K562 (cell line): ENCODE data around the gene PHF11. TPM values are rescaled to one million over a fixed set of nuclear protein-coding genes. Genes with fewer than 3 reads are reported as not detected.

ENCODE experiments used
- ATAC-seq: fragments of 200-7000 bp; cut with Tn5 transposase; 3 replicates; pipeline ENCODE4 v1.9.1; 2020; ENCODE audit warnings: moderate library complexity
- BruUV-seq: library from RNA; stranded (reverse); fragments of 400-500 nt; replicated peaks from 2 replicates; lab custom pipeline; 2021; lab: Mats Ljungman, UMichigan
- CTCF ChIA-PET: fragments of 300-600 bp; formaldehyde crosslinking; extraction: SDS; loops from one replicate; lab custom pipeline; 2021; ENCODE audit warnings: low intra/inter-chr PET ratio; lab: Yijun Ruan, JAX
- POLR2A ChIA-PET: fragments of 300-600, 350-650 bp; sonication (Branson Sonifier 250); formaldehyde crosslinking; extraction: SDS; loops from one replicate; lab custom pipeline; 2021; ENCODE audit warnings: antibody characterized with exemption, inconsistent platforms; lab: Yijun Ruan, JAX
- DNase-seq, 4 experiments: peaks; one replicate each; pipeline versions ENCODE4 v3.0.0 to v3.0.0-alpha.2; 2011 to 2018; ENCODE audit warnings: low spot score in 3 of 4, mixed read lengths in 3 of 4; ENCODE audit errors: extremely low read depth in 1 of 4
- FAIRE-seq: peaks from 2 replicates; lab custom pipeline; 2011; peaks lifted over from hg19 to GRCh38; lab: Jason Lieb, UNC
- H2AFZ ChIP-seq: 2 replicates; pipeline ENCODE4 v1.6.0; 2011; ENCODE audit warnings: low read depth, low read length, control low read depth, inconsistent platforms
- H3K27ac ChIP-seq: fragments of 200-600 bp; 3 replicates; pipeline ENCODE4 v1.8.0; 2011; ENCODE audit warnings: low read depth, mild to moderate bottlenecking, control low read depth, inconsistent platforms, low read length, moderate library complexity, mixed read lengths; ENCODE audit errors: extremely low read depth
- H3K27me3 ChIP-seq, 2 experiments: fragments of 300-600 bp in 1 of 2; 2 replicates in 1 of 2; 3 replicates in 1 of 2; pipeline versions ENCODE4 v1.6.0 to v1.8.0; 2011; ENCODE audit warnings: inconsistent platforms in 2 of 2, low read length in 2 of 2, mild to moderate bottlenecking in 1 of 2, mixed read lengths in 1 of 2, moderate library complexity in 1 of 2; ENCODE audit not compliant: control insufficient read depth in 2 of 2, insufficient read depth in 2 of 2
- H3K36me3 ChIP-seq: fragments of 300-600 bp; 3 replicates; pipeline ENCODE4 v1.8.0; 2011; ENCODE audit warnings: mild to moderate bottlenecking, low read length, inconsistent platforms; ENCODE audit not compliant: control insufficient read depth, insufficient read depth
- H3K4me1 ChIP-seq, 2 experiments: fragments of 200-600 bp in 1 of 2; replicated peaks in 1 of 2; 2 replicates in 1 of 2; 3 replicates in 1 of 2; pipeline versions ENCODE4 v1.5.1 to v1.8.0; 2011; ENCODE audit warnings: inconsistent platforms in 2 of 2, low read length in 2 of 2, mild to moderate bottlenecking in 1 of 2, mixed read lengths in 1 of 2, moderate library complexity in 1 of 2; ENCODE audit not compliant: control insufficient read depth in 2 of 2, insufficient read depth in 2 of 2
- H3K4me2 ChIP-seq: 2 replicates; pipeline ENCODE4 v1.6.1; 2011; ENCODE audit warnings: low read length, control low read depth, inconsistent platforms, mixed read lengths; ENCODE audit not compliant: insufficient read depth
- H3K4me3 ChIP-seq: fragments of 200-600 bp; sonication (generic), shearing (Covaris generic); 2 replicates; pipeline ENCODE4 v1.5.1; 2016; ENCODE audit warnings: control low read depth, inconsistent platforms
- H3K79me2 ChIP-seq: fragments of 200-600 bp; 3 replicates; pipeline ENCODE4 v1.8.0; 2011; ENCODE audit warnings: low read length, inconsistent platforms; ENCODE audit not compliant: control insufficient read depth, insufficient read depth
- H3K9ac ChIP-seq, 2 experiments: 2 replicates each; pipeline versions ENCODE4 v1.6.0 to v1.6.1; 2011; ENCODE audit warnings: low read depth in 2 of 2, low read length in 2 of 2, control low read depth in 1 of 2, inconsistent platforms in 1 of 2, mild to moderate bottlenecking in 1 of 2, mixed read lengths in 1 of 2; ENCODE audit not compliant: insufficient read depth in 1 of 2
- H3K9me1 ChIP-seq: one replicate; pipeline ENCODE4 v1.6.0; 2011; ENCODE audit warnings: inconsistent platforms, mild to moderate bottlenecking, low read length, moderate library complexity; ENCODE audit not compliant: control insufficient read depth, insufficient read depth
- H3K9me3 ChIP-seq: replicated peaks from 2 replicates; pipeline ENCODE4 v1.5.1; 2011; ENCODE audit warnings: low read depth, low read length, inconsistent platforms; ENCODE audit not compliant: control insufficient read depth, insufficient read depth
- H4K20me1 ChIP-seq: replicated peaks from 2 replicates; pipeline ENCODE4 v1.6.1; 2011; ENCODE audit warnings: low read length, inconsistent platforms, mixed read lengths; ENCODE audit not compliant: control insufficient read depth, insufficient read depth
- ATF7 ChIP-seq: fragments of 450-650 bp; IDR thresholded peaks from 2 replicates; pipeline ENCODE4 v1.7.1; 2014; ENCODE audit warnings: mild to moderate bottlenecking, moderate library complexity
- EP400 ChIP-seq: fragments of 450-650 bp; IDR thresholded peaks from 2 replicates; pipeline ENCODE4 v1.6.1; 2017; ENCODE audit warnings: antibody characterized with exemption, mild to moderate bottlenecking, moderate library complexity
- MECOM ChIP-seq: fragments of 250-450 bp; sonication (Bioruptor Pico); IDR thresholded peaks from 2 replicates; pipeline ENCODE4 v1.8.0; 2022; ENCODE audit warnings: inconsistent platforms
- MTF1 ChIP-seq: fragments of 250-450 bp; sonication (Bioruptor Pico); IDR thresholded peaks from 2 replicates; pipeline ENCODE4 v1.9.0; 2021; ENCODE audit warnings: moderate library complexity, mild to moderate bottlenecking, inconsistent platforms, borderline replicate concordance
- NFIX ChIP-seq: fragments of 250-450 bp; sonication (Bioruptor Pico); IDR thresholded peaks from 2 replicates; pipeline ENCODE4 v1.4.0; 2020; ENCODE audit warnings: low read depth, mild to moderate bottlenecking, moderate library complexity
- TFAM ChIP-seq: fragments of 250-450 bp; sonication (Bioruptor Pico); conservative IDR thresholded peaks from 2 replicates; pipeline ENCODE4 v1.5.0; 2021; ENCODE audit warnings: mild to moderate bottlenecking, moderate library complexity
- TSC22D4 ChIP-seq: fragments of 450-650 bp; IDR thresholded peaks from 2 replicates; pipeline ENCODE4 v1.6.1; 2016; ENCODE audit warnings: missing genetic modification characterization, missing biosample characterization, control low read depth
- ZNF324 ChIP-seq: fragments of 250-450 bp; sonication (Bioruptor Pico); IDR thresholded peaks from 2 replicates; pipeline ENCODE4 v1.4.0; 2020; ENCODE audit warnings: mild to moderate bottlenecking
- ZNF384 ChIP-seq: IDR thresholded peaks from 2 replicates; pipeline ENCODE4 v1.6.1; 2012; ENCODE audit warnings: low read depth, low read length, improper control_type of control experiment
- WGBS: fragments of 100-300 bp; shearing (Covaris generic); methylation state at CpG from one replicate; pipeline ENCODE4 v1.1.6; 2016; ENCODE audit warnings: low coverage, mixed read lengths; ENCODE audit not compliant: insufficient coverage; ENCODE audit errors: missing lambda C conversion rate; 5-methylcytosine and 5-hydroxymethylcytosine counted together
- in situ Hi-C: fragments of 300-500 bp; cut with MboI; formaldehyde crosslinking; loops from 4 replicates; pipeline ENCODE4 v1.15.0; 2018; ENCODE audit warnings: inconsistent platforms, mixed read lengths
- intact Hi-C: fragments of 100-400 bp; cut with micrococcal nuclease; formaldehyde crosslinking; loops from 2 replicates; pipeline ENCODE4 v1.14.2; 2022
- polyA plus RNA-seq, 8 experiments: library from polyadenylated mRNA; depleted of rRNA in 4 of 8; stranded (reverse) in 5 of 8; unstranded in 3 of 8; fragments of >200 nt; fragmentation: Nextera tagmentation in 2 of 8; fragmentation: Illumina TruSeq in 1 of 8; extraction: Ambion mirVana in 2 of 8; extraction: Trizol in 1 of 8; gene quantifications; 2 replicates each; pipeline versions ENCODE4 v1.2.1 to v1.2.3, GENCODE V29; 2011 to 2014; ENCODE audit warnings: inconsistent platforms in 1 of 8, missing spikeins in 1 of 8
- total RNA-seq, 7 experiments: library from RNA; depleted of rRNA in 6 of 7; stranded (reverse); fragments of >200 nt in 6 of 7; fragmentation: Illumina TruSeq in 2 of 7; extraction: Trizol in 2 of 7; gene quantifications; 2 replicates each; pipeline versions ENCODE4 v1.2.1 to v1.2.3, GENCODE V29; 2011 to 2021; ENCODE audit warnings: low replicate concordance in 1 of 7
- TF ChIP-seq, protein P1 (sequence below): sonication (generic); formaldehyde crosslinking; IDR thresholded peaks from 2 replicates; pipeline ENCODE4 v1.8.1; 2023; ENCODE audit warnings: missing genetic modification reagents, mild to moderate bottlenecking, borderline replicate concordance
- TF ChIP-seq, protein P2 (sequence below): sonication (generic); formaldehyde crosslinking; IDR thresholded peaks from 2 replicates; pipeline ENCODE4 v1.8.1; 2023; ENCODE audit warnings: mild to moderate bottlenecking, missing genetic modification reagents
- TF ChIP-seq, protein P3 (sequence below): fragments of 450-650 bp; IDR thresholded peaks from one replicate; pipeline ENCODE4 v1.6.1; 2018; ENCODE audit warnings: mild to moderate bottlenecking, moderate library complexity; ENCODE audit not compliant: partially characterized antibody
- TF ChIP-seq, protein P4 (sequence below): fragments of 450-650 bp; formaldehyde crosslinking; IDR thresholded peaks from 2 replicates; pipeline ENCODE4 v1.4.0; 2020; ENCODE audit warnings: mild to moderate bottlenecking, moderate library complexity

Gene PHF11
- total and polyA plus RNA-seq, 9 of the 15 experiments (the other 6 are each of a cell fraction or from before 2014, with no cell fraction given) = 1.9 to 7.0 (median 5.3) TPM

DNA sequence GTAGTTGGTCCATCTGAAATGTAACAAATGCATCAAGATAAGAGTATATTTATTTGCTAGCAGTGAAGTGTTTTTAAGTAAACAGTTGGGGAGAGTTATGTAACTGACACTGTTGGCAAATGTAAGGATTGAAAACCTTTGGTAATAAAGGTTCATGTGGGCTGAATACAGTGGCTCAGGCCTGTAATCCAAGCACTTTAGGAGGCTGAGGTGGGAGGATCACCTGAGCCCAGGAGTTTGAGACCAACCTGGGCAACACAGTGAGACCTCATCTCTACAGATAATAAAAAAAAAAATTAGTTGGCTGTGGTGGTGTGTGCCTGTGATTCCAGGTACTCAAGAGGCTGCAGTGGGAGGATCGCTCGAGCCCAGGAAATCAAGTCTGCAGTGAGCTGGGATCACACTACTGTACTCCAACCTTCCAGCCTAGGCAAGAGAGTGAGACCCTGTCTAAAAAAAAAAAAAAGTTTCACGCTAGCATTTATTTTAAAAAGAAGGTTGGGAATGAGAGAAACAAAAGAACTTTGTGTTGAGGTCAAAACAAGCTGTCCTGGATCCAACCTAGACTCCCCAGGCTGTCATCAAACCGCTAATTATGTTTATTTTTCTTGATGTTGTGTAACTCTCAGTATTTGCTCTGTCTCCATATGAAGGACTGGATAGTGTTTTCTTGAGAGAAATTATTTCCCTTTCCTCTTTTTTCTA, 31.0 kb upstream of the PHF11 start:
- 81% methylated on average over 3 of the region's 4 CpGs for WGBS
- CTCF ChIA-PET = interaction anchor here (0.6 kb wide), 1 partner anchor 960 kb away, joined by 4 read pairs; no protein-coding TSS in a partner anchor
- intact Hi-C loops = no loop called here

More for the DNA sequence above, 31.0 kb upstream of the PHF11 start:
- TF ChIP-seq ZNF324 (CRISPR knock-in tag) (no peak), EP400 (no peak), TSC22D4 (tag) (no peak), ZNF384 (no peak), ATF7 (no peak), TFAM (no peak), NFIX (CRISPR knock-in tag) (no peak), MECOM (CRISPR knock-in tag) (no peak), MTF1 (CRISPR knock-in tag) (no peak)
- TF ChIP-seq, protein P1, sequence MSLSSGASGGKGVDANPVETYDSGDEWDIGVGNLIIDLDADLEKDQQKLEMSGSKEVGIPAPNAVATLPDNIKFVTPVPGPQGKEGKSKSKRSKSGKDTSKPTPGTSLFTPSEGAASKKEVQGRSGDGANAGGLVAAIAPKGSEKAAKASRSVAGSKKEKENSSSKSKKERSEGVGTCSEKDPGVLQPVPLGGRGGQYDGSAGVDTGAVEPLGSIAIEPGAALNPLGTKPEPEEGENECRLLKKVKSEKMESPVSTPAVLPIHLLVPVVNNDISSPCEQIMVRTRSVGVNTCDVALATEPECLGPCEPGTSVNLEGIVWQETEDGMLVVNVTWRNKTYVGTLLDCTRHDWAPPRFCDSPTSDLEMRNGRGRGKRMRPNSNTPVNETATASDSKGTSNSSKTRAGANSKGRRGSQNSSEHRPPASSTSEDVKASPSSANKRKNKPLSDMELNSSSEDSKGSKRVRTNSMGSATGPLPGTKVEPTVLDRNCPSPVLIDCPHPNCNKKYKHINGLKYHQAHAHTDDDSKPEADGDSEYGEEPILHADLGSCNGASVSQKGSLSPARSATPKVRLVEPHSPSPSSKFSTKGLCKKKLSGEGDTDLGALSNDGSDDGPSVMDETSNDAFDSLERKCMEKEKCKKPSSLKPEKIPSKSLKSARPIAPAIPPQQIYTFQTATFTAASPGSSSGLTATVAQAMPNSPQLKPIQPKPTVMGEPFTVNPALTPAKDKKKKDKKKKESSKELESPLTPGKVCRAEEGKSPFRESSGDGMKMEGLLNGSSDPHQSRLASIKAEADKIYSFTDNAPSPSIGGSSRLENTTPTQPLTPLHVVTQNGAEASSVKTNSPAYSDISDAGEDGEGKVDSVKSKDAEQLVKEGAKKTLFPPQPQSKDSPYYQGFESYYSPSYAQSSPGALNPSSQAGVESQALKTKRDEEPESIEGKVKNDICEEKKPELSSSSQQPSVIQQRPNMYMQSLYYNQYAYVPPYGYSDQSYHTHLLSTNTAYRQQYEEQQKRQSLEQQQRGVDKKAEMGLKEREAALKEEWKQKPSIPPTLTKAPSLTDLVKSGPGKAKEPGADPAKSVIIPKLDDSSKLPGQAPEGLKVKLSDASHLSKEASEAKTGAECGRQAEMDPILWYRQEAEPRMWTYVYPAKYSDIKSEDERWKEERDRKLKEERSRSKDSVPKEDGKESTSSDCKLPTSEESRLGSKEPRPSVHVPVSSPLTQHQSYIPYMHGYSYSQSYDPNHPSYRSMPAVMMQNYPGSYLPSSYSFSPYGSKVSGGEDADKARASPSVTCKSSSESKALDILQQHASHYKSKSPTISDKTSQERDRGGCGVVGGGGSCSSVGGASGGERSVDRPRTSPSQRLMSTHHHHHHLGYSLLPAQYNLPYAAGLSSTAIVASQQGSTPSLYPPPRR (CRISPR knock-in tag) = no peak
- TF ChIP-seq, protein P2, sequence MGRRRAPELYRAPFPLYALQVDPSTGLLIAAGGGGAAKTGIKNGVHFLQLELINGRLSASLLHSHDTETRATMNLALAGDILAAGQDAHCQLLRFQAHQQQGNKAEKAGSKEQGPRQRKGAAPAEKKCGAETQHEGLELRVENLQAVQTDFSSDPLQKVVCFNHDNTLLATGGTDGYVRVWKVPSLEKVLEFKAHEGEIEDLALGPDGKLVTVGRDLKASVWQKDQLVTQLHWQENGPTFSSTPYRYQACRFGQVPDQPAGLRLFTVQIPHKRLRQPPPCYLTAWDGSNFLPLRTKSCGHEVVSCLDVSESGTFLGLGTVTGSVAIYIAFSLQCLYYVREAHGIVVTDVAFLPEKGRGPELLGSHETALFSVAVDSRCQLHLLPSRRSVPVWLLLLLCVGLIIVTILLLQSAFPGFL (CRISPR knock-in tag) = no peak
- TF ChIP-seq, protein P3, sequence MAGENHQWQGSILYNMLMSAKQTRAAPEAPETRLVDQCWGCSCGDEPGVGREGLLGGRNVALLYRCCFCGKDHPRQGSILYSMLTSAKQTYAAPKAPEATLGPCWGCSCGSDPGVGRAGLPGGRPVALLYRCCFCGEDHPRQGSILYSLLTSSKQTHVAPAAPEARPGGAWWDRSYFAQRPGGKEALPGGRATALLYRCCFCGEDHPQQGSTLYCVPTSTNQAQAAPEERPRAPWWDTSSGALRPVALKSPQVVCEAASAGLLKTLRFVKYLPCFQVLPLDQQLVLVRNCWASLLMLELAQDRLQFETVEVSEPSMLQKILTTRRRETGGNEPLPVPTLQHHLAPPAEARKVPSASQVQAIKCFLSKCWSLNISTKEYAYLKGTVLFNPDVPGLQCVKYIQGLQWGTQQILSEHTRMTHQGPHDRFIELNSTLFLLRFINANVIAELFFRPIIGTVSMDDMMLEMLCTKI = no peak
- TF ChIP-seq, protein P4, sequence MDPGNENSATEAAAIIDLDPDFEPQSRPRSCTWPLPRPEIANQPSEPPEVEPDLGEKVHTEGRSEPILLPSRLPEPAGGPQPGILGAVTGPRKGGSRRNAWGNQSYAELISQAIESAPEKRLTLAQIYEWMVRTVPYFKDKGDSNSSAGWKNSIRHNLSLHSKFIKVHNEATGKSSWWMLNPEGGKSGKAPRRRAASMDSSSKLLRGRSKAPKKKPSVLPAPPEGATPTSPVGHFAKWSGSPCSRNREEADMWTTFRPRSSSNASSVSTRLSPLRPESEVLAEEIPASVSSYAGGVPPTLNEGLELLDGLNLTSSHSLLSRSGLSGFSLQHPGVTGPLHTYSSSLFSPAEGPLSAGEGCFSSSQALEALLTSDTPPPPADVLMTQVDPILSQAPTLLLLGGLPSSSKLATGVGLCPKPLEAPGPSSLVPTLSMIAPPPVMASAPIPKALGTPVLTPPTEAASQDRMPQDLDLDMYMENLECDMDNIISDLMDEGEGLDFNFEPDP = no peak
- peaks cover 34% of the 10 kb centered on the region; the same call in 2 of the 3 replicates for H3K36me3 ChIP-seq
- H3K79me2 ChIP-seq = no peaks in the 10 kb centered on the region
- FAIRE-seq (no peak), ATAC-seq (no peak), DNase-seq (no peak)
- in situ Hi-C loops = no loop called here
- no peaks in the 10 kb centered on the region; the same call in 1 of the 2 replicates for H3K9me3 ChIP-seq
- H3K27ac ChIP-seq = no peak overlapping the region
- no peaks in the 10 kb centered on the region for H3K4me1 ChIP-seq
- no peak overlapping the region for H3K4me2 ChIP-seq
- no peak overlapping the region for H2AFZ ChIP-seq
- no peak overlapping the region for H3K4me3 ChIP-seq
- no peaks in the 10 kb centered on the region for H3K27me3 ChIP-seq
- no peaks in the 10 kb centered on the region for H4K20me1 ChIP-seq
- H3K9me1 ChIP-seq = no peaks in the 10 kb centered on the region
- BruUV-seq = no TSS peak
- POLR2A ChIA-PET = interaction anchor here (0.6 kb wide), 1 partner anchor 15 kb away, joined by 3 read pairs; no protein-coding TSS in a partner anchor
- H3K9ac ChIP-seq = no peak overlapping the region
